Kidney (tissue), 14 donors: ENCODE measurements around the gene CCDC70. TPM values are rescaled to one million over a fixed set of nuclear protein-coding genes. Genes with fewer than 3 reads are reported as not detected.
"Not testable (repeated sequence)": the region's sequence is repeated elsewhere in the genome, so short reads cannot be mapped to it uniquely, and the experiment has no call there.

Experiments
- DNase-seq, 5 donors: peaks; one replicate each; pipeline ENCODE4 v3.0.0-alpha.2; 2013 to 2020
- FAIRE-seq: peaks from 2 replicates; lab custom pipeline; 2012; peaks lifted over from hg19 to GRCh38; lab: Jason Lieb, UNC
- H3K27ac ChIP-seq, 2 donors: one replicate each; pipeline ENCODE4 v1.7.0; 2013; ENCODE audit warnings: low read depth in 2 of 2, low read length in 2 of 2, inconsistent platforms in 1 of 2
- H3K27me3 ChIP-seq: one replicate; pipeline ENCODE4 v1.7.1; 2013; ENCODE audit warnings: low read length, inconsistent platforms; ENCODE audit not compliant: control insufficient read depth, insufficient read depth
- H3K36me3 ChIP-seq, 3 donors: one replicate each; pipeline versions ENCODE4 v1.7.0 to v1.7.1; 2013; ENCODE audit warnings: low read length in 3 of 3, control low read depth in 1 of 3, inconsistent platforms in 1 of 3; ENCODE audit not compliant: insufficient read depth in 3 of 3, control insufficient read depth in 2 of 3
- H3K4me1 ChIP-seq, 3 donors: one replicate each; pipeline versions ENCODE4 v1.7.0 to v1.7.1; 2013; ENCODE audit warnings: low read length in 3 of 3, inconsistent platforms in 1 of 3, low read depth in 1 of 3; ENCODE audit not compliant: control insufficient read depth in 2 of 3, insufficient read depth in 2 of 3
- H3K4me3 ChIP-seq, 3 donors: one replicate each; pipeline versions ENCODE4 v1.7.0 to v1.8.1; 2013; ENCODE audit warnings: low read length in 3 of 3, control low read depth in 1 of 3, inconsistent platforms in 1 of 3
- H3K9ac ChIP-seq, 3 donors: one replicate each; pipeline versions ENCODE4 v1.7.0 to v1.7.1; 2013; ENCODE audit warnings: low read length in 3 of 3, control low read depth in 1 of 3, inconsistent platforms in 1 of 3
- H3K9me3 ChIP-seq, 3 donors: one replicate each; pipeline versions ENCODE4 v1.7.0 to v1.7.1; 2013; ENCODE audit warnings: low read length in 3 of 3, control low read depth in 1 of 3, inconsistent platforms in 1 of 3; ENCODE audit not compliant: control insufficient read depth in 2 of 3, insufficient read depth in 1 of 3
- intact Hi-C: fragments of 100-400 bp; cut with DNase I; formaldehyde crosslinking; loops from one replicate; pipeline ENCODE4 v1.11.1; 2022
- polyA plus RNA-seq: library from polyadenylated mRNA; stranded (reverse); fragments of 350-450 nt; fragmentation: Illumina TruSeq; extraction: RNeasy Lipid Tissue Mini Kit (QIAGEN cat#74804); gene quantifications from one replicate; pipeline ENCODE4 v1.2.3, GENCODE V29; 2014; ENCODE audit warnings: low read depth, low replicate concordance; ENCODE audit not compliant: insufficient read depth
- total RNA-seq: library from RNA; stranded (reverse); fragmentation: NEBNext Ultra II Directional; extraction: Animal tissue kit (Norgen Biotek cat#: 25700); gene quantifications from one replicate; pipeline ENCODE4 v1.2.1, GENCODE V29; 2021
- TF ChIP-seq, protein P1 (sequence below): IDR thresholded peaks from 3 replicates; pipeline ENCODE4 v1.5.1; 2012; ENCODE audit warnings: mild to moderate bottlenecking, moderate library complexity, borderline replicate concordance; ENCODE audit not compliant: insufficient read depth; ENCODE audit errors: extremely low read depth
- donor health status: control.
- donor health status: control.
- donor health status: control.
- donor health status: control.
- donor health status: control.
- donor health status: DM: yes; HTN: yes; CAD: no.
- donor health status: Normal renal cell carcinoma (clear cell type).

Gene CCDC70
- total and polyA plus RNA-seq, 2 donors from 2014 or later = not detected

DNA sequence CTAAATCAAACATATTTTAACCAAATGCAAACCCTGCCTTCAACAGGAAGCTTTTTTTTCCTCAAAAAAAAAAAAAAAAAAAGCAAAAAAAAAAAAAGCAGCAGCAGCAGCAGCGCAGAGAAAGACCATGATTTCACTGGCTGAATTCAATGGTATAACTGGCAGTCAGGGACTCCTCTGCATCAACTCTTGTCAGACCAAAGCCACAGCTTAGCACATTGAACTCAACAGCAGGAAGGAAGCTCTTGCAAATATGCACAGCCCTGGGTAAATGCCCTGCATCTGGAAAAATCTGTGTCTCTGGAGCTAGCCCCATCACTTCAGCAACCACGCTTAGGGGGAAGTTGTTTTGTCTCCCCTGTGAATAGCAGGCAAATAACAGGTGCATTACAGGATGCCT lies 40.2 kb upstream of the CCDC70 start:
- Histone ChIP-seq H3K9me3 (no peaks in the 10 kb centered on the region), H3K27me3 (no peaks in the 10 kb centered on the region), H3K27ac (no peak overlapping the region), H3K36me3 (no peaks in the 10 kb centered on the region), H3K9ac (no peak overlapping the region), H3K4me3 (no peak overlapping the region), H3K4me1 (peaks cover 0 to 2% (median 0%) of the 10 kb centered on the region in 3 donors)
- TF ChIP-seq, protein P1, sequence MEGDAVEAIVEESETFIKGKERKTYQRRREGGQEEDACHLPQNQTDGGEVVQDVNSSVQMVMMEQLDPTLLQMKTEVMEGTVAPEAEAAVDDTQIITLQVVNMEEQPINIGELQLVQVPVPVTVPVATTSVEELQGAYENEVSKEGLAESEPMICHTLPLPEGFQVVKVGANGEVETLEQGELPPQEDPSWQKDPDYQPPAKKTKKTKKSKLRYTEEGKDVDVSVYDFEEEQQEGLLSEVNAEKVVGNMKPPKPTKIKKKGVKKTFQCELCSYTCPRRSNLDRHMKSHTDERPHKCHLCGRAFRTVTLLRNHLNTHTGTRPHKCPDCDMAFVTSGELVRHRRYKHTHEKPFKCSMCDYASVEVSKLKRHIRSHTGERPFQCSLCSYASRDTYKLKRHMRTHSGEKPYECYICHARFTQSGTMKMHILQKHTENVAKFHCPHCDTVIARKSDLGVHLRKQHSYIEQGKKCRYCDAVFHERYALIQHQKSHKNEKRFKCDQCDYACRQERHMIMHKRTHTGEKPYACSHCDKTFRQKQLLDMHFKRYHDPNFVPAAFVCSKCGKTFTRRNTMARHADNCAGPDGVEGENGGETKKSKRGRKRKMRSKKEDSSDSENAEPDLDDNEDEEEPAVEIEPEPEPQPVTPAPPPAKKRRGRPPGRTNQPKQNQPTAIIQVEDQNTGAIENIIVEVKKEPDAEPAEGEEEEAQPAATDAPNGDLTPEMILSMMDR = no peak
- no peak for DNase-seq
- FAIRE-seq = no peak
- intact Hi-C loops = no loop called here

DNA sequence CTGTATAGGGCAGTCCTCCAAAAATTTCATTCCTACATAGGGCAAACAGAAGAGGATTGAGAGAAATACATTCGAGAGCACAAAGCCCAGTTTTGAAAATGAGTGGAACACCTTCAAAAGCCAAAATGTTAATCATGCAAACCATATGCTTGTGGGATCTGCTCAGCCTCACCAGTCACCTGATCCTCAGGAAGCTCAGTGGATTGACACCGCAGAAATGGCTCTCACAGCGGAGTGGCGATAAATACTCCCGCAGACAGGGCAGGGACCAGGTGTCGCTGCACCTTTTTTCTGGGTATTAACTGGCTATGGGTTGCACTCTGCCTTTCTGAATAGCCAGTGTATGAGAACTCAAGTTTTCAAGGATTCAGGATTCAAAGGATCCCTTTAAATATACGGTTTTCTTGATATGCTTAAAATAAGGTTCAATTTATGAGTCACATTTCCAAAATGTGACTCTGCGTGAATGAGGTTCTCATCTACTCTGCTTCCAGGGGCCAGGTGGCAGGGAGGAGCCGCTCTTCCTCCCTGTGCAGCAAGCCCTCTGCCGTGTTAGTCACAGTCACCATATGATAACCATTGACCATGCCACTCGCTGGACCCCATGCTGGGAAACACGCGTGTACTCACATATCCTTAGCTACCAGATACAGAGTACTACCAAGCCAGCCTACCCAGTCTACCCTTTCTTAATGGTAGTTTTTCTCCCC lies 39.5 kb upstream of the CCDC70 start:
- no peak overlapping the region for H3K27ac ChIP-seq
- DNase-seq (no peak), FAIRE-seq (no peak)
- H3K27me3 ChIP-seq = no peaks in the 10 kb centered on the region
- no peaks in the 10 kb centered on the region for H3K9me3 ChIP-seq
- H3K36me3 ChIP-seq = no peaks in the 10 kb centered on the region
- H3K9ac ChIP-seq = no peak overlapping the region
- TF ChIP-seq, protein P1 = no peak
- H3K4me1 ChIP-seq = peaks cover 0 to 2% (median 0%) of the 10 kb centered on the region in 3 donors
- H3K4me3 ChIP-seq = no peak overlapping the region
- intact Hi-C loops = no loop called here

DNA sequence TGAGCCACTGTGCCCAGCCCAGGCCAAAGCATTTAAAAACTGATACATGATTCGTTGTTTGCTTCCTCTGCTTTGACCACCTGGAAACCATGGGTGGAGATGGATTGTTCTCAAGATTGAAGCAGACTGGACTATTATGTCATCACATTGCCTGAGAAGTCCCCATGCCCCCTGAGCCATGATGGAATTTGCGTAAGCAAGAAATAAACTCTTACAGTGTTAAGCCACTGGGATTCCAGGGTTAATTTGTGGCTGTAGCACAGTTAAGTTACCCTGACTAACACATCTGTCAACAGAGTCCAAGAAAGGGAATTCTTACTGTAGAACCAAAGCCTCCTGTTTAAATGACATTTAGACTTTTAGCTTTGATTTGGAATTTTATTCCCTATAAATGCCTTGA lies 38.4 kb upstream of the CCDC70 start:
- H3K27me3 ChIP-seq = no peaks in the 10 kb centered on the region
- TF ChIP-seq, protein P1 = no peak
- DNase-seq (peak in 1 of 5 donors; percentile 15), FAIRE-seq (no peak)
- H3K4me3 ChIP-seq = no peak overlapping the region
- H3K9me3 ChIP-seq = no peaks in the 10 kb centered on the region
- H3K4me1 ChIP-seq = peaks cover 0 to 2% (median 0%) of the 10 kb centered on the region in 3 donors
- H3K27ac ChIP-seq = no peak overlapping the region
- H3K36me3 ChIP-seq = no peaks in the 10 kb centered on the region
- intact Hi-C loops = no loop called here
- H3K9ac ChIP-seq = no peak overlapping the region

DNA sequence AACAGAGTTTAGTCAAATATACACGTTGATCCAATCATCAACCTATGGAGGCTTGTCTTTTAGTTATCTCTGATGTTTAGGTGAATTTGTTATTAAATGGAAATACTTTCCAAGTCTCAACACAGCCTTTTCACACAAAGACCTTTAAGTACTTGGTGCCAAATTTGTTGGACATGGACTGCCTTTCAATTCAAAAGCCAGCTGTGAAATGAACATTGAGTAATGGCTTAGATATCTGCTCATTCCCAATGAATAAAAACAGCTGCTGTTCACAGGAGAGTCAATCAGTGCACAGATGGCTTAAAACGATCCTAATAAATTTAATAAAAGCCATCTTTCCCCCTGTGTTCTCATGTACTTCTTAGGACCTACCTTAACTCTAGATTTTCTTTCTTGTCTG lies 37.9 kb upstream of the CCDC70 start:
- DNase-seq (no peak), FAIRE-seq (no peak)
- TF ChIP-seq, protein P1 = no peak
- H3K9ac ChIP-seq = no peak overlapping the region
- H3K4me3 ChIP-seq = no peak overlapping the region
- H3K27ac ChIP-seq = no peak overlapping the region
- no peaks in the 10 kb centered on the region for H3K27me3 ChIP-seq
- H3K4me1 ChIP-seq = peaks cover 0 to 2% (median 0%) of the 10 kb centered on the region in 3 donors
- intact Hi-C loops = no loop called here
- H3K9me3 ChIP-seq = no peaks in the 10 kb centered on the region
- no peaks in the 10 kb centered on the region for H3K36me3 ChIP-seq

DNA sequence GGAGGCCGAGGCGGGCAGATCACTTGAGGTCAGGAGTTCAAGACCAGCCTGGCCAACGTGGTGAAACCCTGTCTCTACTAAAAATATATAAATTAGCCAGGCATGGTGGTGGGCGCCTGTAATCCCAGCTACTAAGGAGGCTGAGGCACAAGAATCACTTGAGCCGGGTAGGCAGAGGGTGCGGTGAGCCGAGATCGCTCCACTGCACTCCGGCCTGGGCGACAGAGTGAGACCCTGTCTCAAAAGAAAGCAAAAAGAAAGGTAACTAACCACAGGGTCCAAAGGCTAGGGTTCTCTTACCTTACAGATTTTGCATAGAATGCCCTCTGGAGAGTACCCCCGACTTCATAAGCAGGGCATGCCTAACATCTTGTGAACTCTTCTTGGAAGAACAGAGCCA lies 37.1 kb upstream of the CCDC70 start:
- H3K27me3 ChIP-seq, FAIRE-seq, H3K9ac ChIP-seq, H3K27ac ChIP-seq, intact Hi-C loops, H3K9me3 ChIP-seq, H3K4me1 ChIP-seq, H3K36me3 ChIP-seq, DNase-seq, H3K4me3 ChIP-seq: not testable (repeated sequence)
